ENCODE data around the gene CABP2. TPM values are rescaled to one million over a fixed set of nuclear protein-coding genes. Genes with fewer than 3 reads are reported as not detected.

The CABP2 gene
- polyA plus RNA-seq, 1 experiment, result not detected

DNA sequence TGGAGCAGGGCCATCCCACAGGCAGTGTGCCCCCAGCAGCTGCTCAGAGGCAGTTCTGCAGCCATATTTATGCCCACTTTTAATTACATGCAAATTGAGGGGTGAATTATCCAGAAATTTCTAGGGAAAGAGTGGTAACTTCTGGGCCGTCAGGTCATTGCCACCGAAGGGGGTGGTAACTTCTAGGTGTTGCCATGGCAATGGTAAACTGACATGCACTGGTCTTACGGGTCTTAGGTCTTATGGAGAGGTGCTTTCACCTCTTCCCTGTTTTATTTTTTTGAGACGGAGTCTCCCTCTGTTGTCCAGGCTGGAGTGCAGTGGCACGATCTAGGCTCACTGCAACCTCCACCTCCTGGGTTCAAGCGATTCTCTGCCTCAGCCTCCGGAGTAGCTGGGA lies 50.4 kb downstream of the CABP2 start:
- ChIA-PET POLR2A (no interaction called here), CTCF (no interaction called here)
- no peak for DNase-seq (ENCODE audit: low read depth)
- Histone ChIP-seq H3K4me3 (ENCODE audit: low read depth, low read length) (no peak overlapping the region), H3K27me3 (ENCODE audit: control insufficient read depth, insufficient read depth, low read length) (no peaks in the 10 kb centered on the region), H3K36me3 (ENCODE audit: control insufficient read depth, insufficient read depth, low read length) (no peaks in the 10 kb centered on the region)
- TF ChIP-seq, protein P1, sequence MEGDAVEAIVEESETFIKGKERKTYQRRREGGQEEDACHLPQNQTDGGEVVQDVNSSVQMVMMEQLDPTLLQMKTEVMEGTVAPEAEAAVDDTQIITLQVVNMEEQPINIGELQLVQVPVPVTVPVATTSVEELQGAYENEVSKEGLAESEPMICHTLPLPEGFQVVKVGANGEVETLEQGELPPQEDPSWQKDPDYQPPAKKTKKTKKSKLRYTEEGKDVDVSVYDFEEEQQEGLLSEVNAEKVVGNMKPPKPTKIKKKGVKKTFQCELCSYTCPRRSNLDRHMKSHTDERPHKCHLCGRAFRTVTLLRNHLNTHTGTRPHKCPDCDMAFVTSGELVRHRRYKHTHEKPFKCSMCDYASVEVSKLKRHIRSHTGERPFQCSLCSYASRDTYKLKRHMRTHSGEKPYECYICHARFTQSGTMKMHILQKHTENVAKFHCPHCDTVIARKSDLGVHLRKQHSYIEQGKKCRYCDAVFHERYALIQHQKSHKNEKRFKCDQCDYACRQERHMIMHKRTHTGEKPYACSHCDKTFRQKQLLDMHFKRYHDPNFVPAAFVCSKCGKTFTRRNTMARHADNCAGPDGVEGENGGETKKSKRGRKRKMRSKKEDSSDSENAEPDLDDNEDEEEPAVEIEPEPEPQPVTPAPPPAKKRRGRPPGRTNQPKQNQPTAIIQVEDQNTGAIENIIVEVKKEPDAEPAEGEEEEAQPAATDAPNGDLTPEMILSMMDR (IDR thresholded peaks at IDR 0.05; ENCODE audit: insufficient read depth, low read depth, low read length), result no peak

DNA sequence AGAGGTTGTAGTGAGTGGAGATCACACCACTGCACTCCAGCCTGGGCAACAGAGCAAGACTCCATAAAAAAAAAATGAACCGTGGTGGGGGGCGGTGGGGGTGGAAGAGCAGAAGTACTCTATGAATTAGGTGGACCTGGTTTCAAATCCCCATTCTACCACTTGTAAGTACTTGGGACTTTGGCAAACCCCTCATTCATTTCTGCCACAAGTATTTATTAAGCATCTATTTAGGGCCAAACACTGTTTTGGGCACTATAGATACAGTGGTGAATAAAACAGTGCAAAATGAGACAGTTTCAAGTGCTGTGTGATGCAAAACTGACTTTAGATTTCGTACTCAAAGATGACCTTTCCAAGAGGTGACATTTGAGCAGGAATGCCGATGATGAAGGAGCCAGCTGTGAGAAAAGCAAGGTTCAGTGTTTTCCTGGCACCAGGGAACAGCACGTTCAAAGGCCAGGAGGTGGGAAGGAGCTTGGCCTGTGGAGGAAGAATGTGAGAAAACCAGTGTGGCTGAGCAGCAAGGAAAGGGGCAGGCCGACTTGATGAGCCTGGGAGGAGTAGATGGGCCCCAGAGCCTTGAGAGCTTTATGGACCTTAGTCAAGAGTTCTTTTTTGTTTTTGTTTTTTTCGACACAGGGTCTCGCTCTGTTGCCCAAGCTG lies 52.8 kb downstream of the CABP2 start:
- TF ChIP-seq, protein P1 (IDR thresholded peaks at IDR 0.05; ENCODE audit: insufficient read depth, low read depth, low read length), result no peak
- Histone ChIP-seq H3K27me3 (ENCODE audit: control insufficient read depth, insufficient read depth, low read length) (no peaks in the 10 kb centered on the region), H3K4me3 (ENCODE audit: low read depth, low read length) (no peak overlapping the region), H3K36me3 (ENCODE audit: control insufficient read depth, insufficient read depth, low read length) (no peaks in the 10 kb centered on the region; the same call in 1 of the 2 replicates)
- CTCF ChIA-PET, result interaction anchor here (1.1 to 1.5 kb wide), 2 partner anchors 72 to 81 kb away, joined by 3 read pairs; no protein-coding TSS in a partner anchor
- no peak for DNase-seq (ENCODE audit: low read depth)
- POLR2A ChIA-PET, result no interaction called here

DNA sequence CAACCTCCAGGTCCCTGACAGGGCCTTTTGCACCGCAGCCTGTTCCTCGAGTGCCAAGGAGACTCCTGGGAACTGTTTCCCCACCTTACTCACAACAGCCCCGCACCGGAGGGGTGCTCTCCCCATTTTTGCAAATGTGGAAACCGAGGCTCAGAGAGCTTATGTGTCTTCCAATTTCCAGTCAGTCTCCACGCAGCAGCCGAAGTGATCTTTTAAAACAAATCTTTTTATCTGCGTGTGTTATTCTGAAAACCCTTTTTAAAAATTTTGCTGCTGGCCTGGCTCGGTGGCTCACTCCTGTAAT lies 53.8 kb downstream of the CABP2 start:
- H3K27me3 ChIP-seq (ENCODE audit: control insufficient read depth, insufficient read depth, low read length), result no peaks in the 10 kb centered on the region
- TF ChIP-seq, protein P1 (IDR thresholded peaks at IDR 0.05; ENCODE audit: insufficient read depth, low read depth, low read length), result no peak
- ChIA-PET CTCF (interaction anchor here (0.7 to 2.0 kb wide), 4 partner anchors 69 to 118 kb away, joined by 3 to 8 read pairs (median 4); partner anchors contain the start of genes PPP1CA and RAD9A), POLR2A (no interaction called here)
- no peaks in the 10 kb centered on the region; the same call in 1 of the 2 replicates for H3K36me3 ChIP-seq (ENCODE audit: control insufficient read depth, insufficient read depth, low read length)
- peak overlapping the region; percentile 86 for H3K4me3 ChIP-seq (ENCODE audit: low read depth, low read length)
- no peak for DNase-seq (ENCODE audit: low read depth)

Small RNAs within 50 kb of the gene (small RNA-seq; reads per million reads assigned to genes)
- gene MIR6752 (ENCODE audit: insufficient read length, low read depth, low replicate concordance), result not detected

Other genes with a start within 250 kb of the CABP2 start
- 18.4 and 30.7 TPM in 2 replicates for gene ANKRD13D, start 234.1 kb downstream of the CABP2 start, polyA plus RNA-seq (2011; rRNA removed)
- gene SSH3, start 219.9 kb downstream of the CABP2 start, polyA plus RNA-seq (2011; rRNA removed), result 19.1 and 22.1 TPM in 2 replicates
- gene POLD4, start 169.9 kb downstream of the CABP2 start, polyA plus RNA-seq (2011; rRNA removed), result 95.6 and 119 TPM in 2 replicates
- 13.9 and 21.3 TPM in 2 replicates for gene CLCF1, start 149.8 kb downstream of the CABP2 start, polyA plus RNA-seq (2011; rRNA removed)
- gene RAD9A, start 131.5 kb downstream of the CABP2 start, polyA plus RNA-seq (2011; rRNA removed), result 5.9 and 10.7 TPM in 2 replicates
- 146 and 233 TPM in 2 replicates for gene PPP1CA, start 121.6 kb downstream of the CABP2 start, polyA plus RNA-seq (2011; rRNA removed)
- gene TBC1D10C, start 119.4 kb downstream of the CABP2 start, polyA plus RNA-seq (2011; rRNA removed), result not detected in 2 replicates
- gene CARNS1, start 107.8 kb downstream of the CABP2 start, polyA plus RNA-seq (2011; rRNA removed), result 0.07 and 0.12 TPM in 2 replicates
- 42.9 and 59.9 TPM in 2 replicates for gene RPS6KB2, start 95.0 kb downstream of the CABP2 start, polyA plus RNA-seq (2011; rRNA removed)
- gene PTPRCAP, start 85.8 kb downstream of the CABP2 start, polyA plus RNA-seq (2011; rRNA removed), result 0.27 and 0.43 TPM in 2 replicates
- gene CORO1B, start 80.0 kb downstream of the CABP2 start, polyA plus RNA-seq (2011; rRNA removed), result 86.5 and 158 TPM in 2 replicates
- gene GPR152, start 70.7 kb downstream of the CABP2 start, polyA plus RNA-seq (2011; rRNA removed), result not detected in 2 replicates
- gene CABP4, start 68.1 kb downstream of the CABP2 start, polyA plus RNA-seq (2011; rRNA removed), result not detected in 2 replicates
- 30.6 and 31.7 TPM in 2 replicates for gene TMEM134, start 54.2 kb downstream of the CABP2 start, polyA plus RNA-seq (2011; rRNA removed)
- gene AIP, start 40.4 kb downstream of the CABP2 start, polyA plus RNA-seq (2011; rRNA removed), result 69.9 and 133 TPM in 2 replicates
- gene PITPNM1, start 18.1 kb downstream of the CABP2 start, polyA plus RNA-seq (2011; rRNA removed), result 8.0 and 14.4 TPM in 2 replicates
- 15.4 and 30.4 TPM in 2 replicates for gene CDK2AP2, start 15.3 kb downstream of the CABP2 start, polyA plus RNA-seq (2011; rRNA removed)
- gene GSTP1, start 60.4 kb upstream of the CABP2 start, polyA plus RNA-seq (2011; rRNA removed), result 679 and 883 TPM in 2 replicates
- gene NDUFV1, start 83.5 kb upstream of the CABP2 start, polyA plus RNA-seq (2011; rRNA removed), result 97.9 and 149 TPM in 2 replicates
- gene NUDT8, start 106.5 kb upstream of the CABP2 start, polyA plus RNA-seq (2011; rRNA removed), result 1.3 and 1.7 TPM in 2 replicates
- not detected in 2 replicates for gene TBX10, start 116.3 kb upstream of the CABP2 start, polyA plus RNA-seq (2011; rRNA removed)
- not detected in 2 replicates for gene ACY3, start 127.3 kb upstream of the CABP2 start, polyA plus RNA-seq (2011; rRNA removed)
- gene ALDH3B2, start 151.2 kb upstream of the CABP2 start, polyA plus RNA-seq (2011; rRNA removed), result not detected in 2 replicates

All from BJ (cell line).